Psoas muscle (tissue), 8 donors: ENCODE data around the gene LHX3. TPM values are rescaled to one million over a fixed set of nuclear protein-coding genes. Genes with fewer than 3 reads are reported as not detected.

Experiments
- ATAC-seq, 4 donors: fragments of 200-7000 bp; cut with Tn5 transposase; one replicate each; pipeline ENCODE4 v1.9.1; 2020; ENCODE audit warnings: moderate library complexity in 3 of 4, mild to moderate bottlenecking in 2 of 4
- DNase-seq, 2 donors: peaks; one replicate each; pipeline ENCODE4 v3.0.0-alpha.2; 2020
- H3K27ac ChIP-seq: fragments of 200-600 bp; one replicate; pipeline ENCODE4 v1.8.0; 2022
- H3K27me3 ChIP-seq, 3 donors: fragments of 200-600 bp in 1 of 3; one replicate each; pipeline versions ENCODE4 v1.6.1 to v1.8.0; 2013 to 2022; ENCODE audit warnings: low read length in 2 of 3, mild to moderate bottlenecking in 2 of 3, moderate library complexity in 1 of 3; ENCODE audit not compliant: insufficient read depth in 3 of 3
- H3K36me3 ChIP-seq, 2 donors: fragments of 200-600 bp in 1 of 2; one replicate each; pipeline versions ENCODE4 v1.6.1 to v1.8.0; 2013 to 2022; ENCODE audit warnings: low read depth in 1 of 2, mild to moderate bottlenecking in 1 of 2, moderate library complexity in 1 of 2; ENCODE audit not compliant: insufficient read depth in 1 of 2
- H3K4me1 ChIP-seq: fragments of 200-600 bp; one replicate; pipeline ENCODE4 v1.8.0; 2022
- H3K4me3 ChIP-seq: fragments of 200-600 bp; one replicate; pipeline ENCODE4 v1.8.0; 2022; ENCODE audit warnings: mild to moderate bottlenecking
- H3K9me3 ChIP-seq: fragments of 200-600 bp; one replicate; pipeline ENCODE4 v1.8.0; 2022
- WGBS, 3 donors: extraction: QIAGEN DNeasy Blood & Tissue Kit; methylation state at CpG; one replicate each; pipeline versions ENCODE4 v1.1.6 to v1.1.7; 2013; 5-methylcytosine and 5-hydroxymethylcytosine counted together
- intact Hi-C, 2 donors: fragments of 100-400 bp; cut with DNase I; formaldehyde crosslinking; loops; one replicate each; pipeline versions ENCODE4 v1.11.0 to v1.14.2; 2022
- polyA plus RNA-seq, 3 donors: library from polyadenylated mRNA; stranded (reverse); fragments of 200-250 nt; gene quantifications; one replicate each; pipeline ENCODE4 v1.2.3, GENCODE V29; 2013
- total RNA-seq, 4 donors: library from RNA; stranded (reverse); fragmentation: NEBNext Ultra II Directional in 2 of 4; extraction: Animal tissue kit (Norgen Biotek cat#: 25700) in 2 of 4; gene quantifications; one replicate each; pipeline versions ENCODE4 v1.2.1 to v1.2.4, GENCODE V29; 2021 to 2023
- TF ChIP-seq, protein P1 (sequence below): fragments of 200-600 bp; IDR thresholded peaks from one replicate; pipeline ENCODE4 v1.8.0; 2022; ENCODE audit warnings: antibody characterized with exemption
- donor health status: healthy with polysubstance abuse.
- donor health status: DM: no; HTN: no; CAD: no; lungs with moderate emphysema.
- donor health status: Bipolar disorder and iron deficiency.
- donor health status: healthy.
- donor health status: DM: yes; HTN: yes; CAD: no.
- donor health status: DM: no; HTN: no; CAD: no.
- donor health status: DM: no; HTN: no; CAD: no.
- donor health status: DM: yes; HTN: yes; CAD: no.

The LHX3 gene
- total and polyA plus RNA-seq, 7 donors: not detected

GRCh38 chr9:136251264-136252115, 46.6 kb upstream of the LHX3 start:
- Histone ChIP-seq H3K27ac (no peak overlapping the region), H3K4me3 (no peak overlapping the region), H3K4me1 (no peaks in the 10 kb centered on the region), H3K27me3 (peaks cover 0 to 30% (median 11%) of the 10 kb centered on the region in 3 donors), H3K9me3 (no peaks in the 10 kb centered on the region), H3K36me3 (no peaks in the 10 kb centered on the region)
- TF ChIP-seq, protein P1, sequence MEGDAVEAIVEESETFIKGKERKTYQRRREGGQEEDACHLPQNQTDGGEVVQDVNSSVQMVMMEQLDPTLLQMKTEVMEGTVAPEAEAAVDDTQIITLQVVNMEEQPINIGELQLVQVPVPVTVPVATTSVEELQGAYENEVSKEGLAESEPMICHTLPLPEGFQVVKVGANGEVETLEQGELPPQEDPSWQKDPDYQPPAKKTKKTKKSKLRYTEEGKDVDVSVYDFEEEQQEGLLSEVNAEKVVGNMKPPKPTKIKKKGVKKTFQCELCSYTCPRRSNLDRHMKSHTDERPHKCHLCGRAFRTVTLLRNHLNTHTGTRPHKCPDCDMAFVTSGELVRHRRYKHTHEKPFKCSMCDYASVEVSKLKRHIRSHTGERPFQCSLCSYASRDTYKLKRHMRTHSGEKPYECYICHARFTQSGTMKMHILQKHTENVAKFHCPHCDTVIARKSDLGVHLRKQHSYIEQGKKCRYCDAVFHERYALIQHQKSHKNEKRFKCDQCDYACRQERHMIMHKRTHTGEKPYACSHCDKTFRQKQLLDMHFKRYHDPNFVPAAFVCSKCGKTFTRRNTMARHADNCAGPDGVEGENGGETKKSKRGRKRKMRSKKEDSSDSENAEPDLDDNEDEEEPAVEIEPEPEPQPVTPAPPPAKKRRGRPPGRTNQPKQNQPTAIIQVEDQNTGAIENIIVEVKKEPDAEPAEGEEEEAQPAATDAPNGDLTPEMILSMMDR: no peak
- DNase-seq (no peak), ATAC-seq (no peak)
- intact Hi-C loops: no loop called here
- WGBS, 3 donors: 69 to 81% (median 79%) methylated on average over 32 to 50 of the region's 50 CpGs

- Histone ChIP-seq H3K27me3 (peaks cover 0 to 23% (median 8%) of the 10 kb centered on the region in 3 donors), H3K4me3 (no peak overlapping the region), H3K36me3 (no peaks in the 10 kb centered on the region), H3K4me1 (no peaks in the 10 kb centered on the region), H3K9me3 (no peaks in the 10 kb centered on the region), H3K27ac (no peak overlapping the region)
- ATAC-seq (no peak), DNase-seq (no peak)
- intact Hi-C loops: no loop called here
- WGBS, 3 donors: 43 to 56% (median 50%) methylated on average over 10 of the region's 10 CpGs
- TF ChIP-seq, protein P1: no peak
These were observed 45.7 kb upstream of the LHX3 start for GRCh38 chr9:136250676-136251075.

DNA sequence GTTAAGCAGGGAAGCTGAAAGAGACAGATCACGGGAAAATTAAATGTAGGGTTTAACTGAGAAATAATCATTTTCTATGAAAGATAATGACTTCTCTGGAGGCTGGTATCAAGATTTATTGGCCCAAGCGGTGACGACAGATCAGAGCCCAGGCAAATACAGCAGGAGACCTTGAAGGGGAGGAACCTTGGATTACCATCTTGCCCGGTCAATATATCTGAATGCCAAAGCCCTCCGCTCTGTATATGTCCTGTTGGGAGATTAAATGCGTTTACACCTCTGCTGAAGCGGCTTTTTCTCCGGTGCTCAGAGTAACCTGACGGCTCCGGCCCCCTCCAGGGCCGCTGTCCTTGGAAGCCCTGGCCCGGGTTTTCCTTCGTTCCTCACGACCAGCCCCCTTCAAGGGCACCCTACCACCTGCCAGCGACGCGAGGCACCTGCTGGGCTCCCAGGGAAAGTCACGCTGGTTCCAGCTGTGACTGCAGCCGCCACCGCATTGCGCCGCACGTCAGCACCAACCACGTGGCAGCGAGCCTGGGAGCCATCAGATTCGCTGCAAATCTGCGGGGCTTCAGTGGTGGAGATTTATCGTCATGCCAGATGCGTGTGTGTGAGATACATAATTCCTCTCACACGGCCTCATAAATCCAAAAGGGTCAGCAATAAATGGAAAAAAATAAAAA, 45.1 kb upstream of the LHX3 start:
- H3K9me3 ChIP-seq: no peaks in the 10 kb centered on the region
- ATAC-seq (no peak), DNase-seq (no peak)
- no peak overlapping the region for H3K27ac ChIP-seq
- intact Hi-C loops: no loop called here
- H3K4me3 ChIP-seq: no peak overlapping the region
- H3K27me3 ChIP-seq: peaks cover 0 to 19% (median 5%) of the 10 kb centered on the region in 3 donors
- no peaks in the 10 kb centered on the region for H3K36me3 ChIP-seq
- TF ChIP-seq, protein P1: no peak
- peaks cover under 1% of the 10 kb centered on the region for H3K4me1 ChIP-seq
- 33 to 40% (median 37%) methylated on average over 30 of the region's 30 CpGs for WGBS, 3 donors

DNA sequence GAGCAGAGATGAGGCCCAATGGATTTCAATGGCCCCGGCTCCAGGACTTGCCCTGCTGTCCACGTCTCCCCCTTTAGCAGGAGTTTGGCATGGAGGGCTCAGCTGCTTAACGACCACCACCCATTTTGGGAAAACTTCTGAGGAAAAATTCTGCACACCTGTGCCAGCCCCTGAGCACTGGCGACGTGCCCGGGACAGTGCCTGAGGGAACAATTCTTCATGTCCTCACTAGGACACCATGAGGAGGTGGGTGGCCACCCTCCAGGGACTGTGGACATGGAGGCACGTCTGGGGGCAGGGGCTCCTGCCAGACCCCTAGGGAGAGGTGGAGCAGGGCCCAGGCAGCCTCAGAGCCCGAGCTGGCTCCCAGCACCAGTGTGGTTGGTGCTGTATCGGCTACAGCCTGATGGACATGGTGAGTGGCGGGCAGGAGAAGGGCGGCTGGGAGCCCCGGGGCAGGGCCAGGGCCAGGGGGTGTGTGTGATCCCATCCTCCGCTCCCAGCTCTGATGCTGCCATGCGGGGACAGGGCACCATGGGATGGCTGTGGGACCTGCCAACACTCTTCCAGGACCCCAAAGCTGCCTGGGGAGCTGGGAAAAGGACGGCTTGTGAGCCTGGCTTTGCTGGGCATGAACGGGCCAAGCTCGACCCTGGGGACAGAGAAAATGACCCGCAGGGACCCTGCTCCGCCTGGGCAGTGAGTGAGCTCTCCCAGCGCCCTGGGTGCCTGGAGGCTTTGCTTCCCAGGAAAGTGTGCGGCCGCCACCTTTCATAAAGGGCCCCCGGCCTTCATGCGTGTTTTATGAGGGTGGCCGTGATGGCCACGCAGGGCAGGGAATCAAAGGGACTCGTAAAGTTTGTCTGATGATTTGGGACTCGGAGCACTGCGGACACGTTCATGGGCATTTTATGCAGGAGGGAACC, 44.3 kb upstream of the LHX3 start:
- intact Hi-C loops: no loop called here
- Histone ChIP-seq H3K27me3 (peaks cover 0 to 15% (median 2%) of the 10 kb centered on the region in 3 donors), H3K4me1 (peaks cover 9% of the 10 kb centered on the region), H3K4me3 (no peak overlapping the region), H3K9me3 (no peaks in the 10 kb centered on the region), H3K27ac (no peak overlapping the region), H3K36me3 (no peaks in the 10 kb centered on the region)
- no peak for ATAC-seq
- 67 to 70% (median 68%) methylated on average over 27 to 30 of the region's 30 CpGs for WGBS, 3 donors
- TF ChIP-seq, protein P1: no peak
- DNase-seq: peak; percentile 12 to 51
